GM21390 (cell line): Measurements from ENCODE around the gene PRDM16.

Experiments
- ATAC-seq: cut with Tn5 transposase; IDR thresholded peaks from one replicate; pipeline ENCODE4 v1.9.1; 2021; ENCODE audit not compliant: unreplicated experiment

PRDM16 gene

GRCh38 chr1:3101124-3101939 lies 32.3 kb downstream of the PRDM16 start:
- no peak for ATAC-seq

- no peak for ATAC-seq
Observed at GRCh38 chr1:3102641-3103040, 33.6 kb downstream of the PRDM16 start.

DNA sequence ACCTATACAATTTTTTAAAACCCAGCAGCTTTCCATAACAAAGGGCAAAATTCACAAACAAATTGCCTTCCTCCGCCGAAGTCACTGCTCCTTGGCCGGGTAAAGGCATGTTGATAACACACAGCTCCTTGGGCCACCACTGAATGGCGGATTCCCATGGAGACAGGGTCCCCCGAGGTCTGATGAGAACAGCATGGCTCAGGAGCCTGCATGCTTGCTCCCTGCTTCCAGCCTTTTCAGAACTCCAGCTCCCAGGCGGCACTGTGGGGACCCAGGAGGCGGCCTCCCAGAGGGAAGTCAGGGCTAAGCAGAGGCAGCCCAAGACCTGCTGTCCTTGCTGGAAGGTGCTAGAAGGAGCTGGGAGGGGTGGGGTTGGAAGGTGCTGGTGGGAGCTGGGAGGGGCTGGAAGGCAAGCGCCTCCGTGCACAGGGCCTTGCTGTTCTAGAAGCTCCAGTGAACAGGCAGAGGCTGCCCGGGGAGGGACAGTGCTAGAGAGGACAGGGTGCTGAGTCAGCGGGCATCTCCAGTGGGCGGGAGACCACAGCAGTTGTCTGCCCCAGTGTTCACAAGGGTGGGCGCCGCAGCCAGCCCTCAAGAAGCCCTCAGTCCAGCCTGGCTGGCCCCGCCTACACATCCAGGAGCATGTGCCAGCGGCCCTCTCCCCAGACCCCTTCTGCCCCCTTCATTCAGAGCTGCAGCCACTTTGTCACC lies 35.1 kb downstream of the PRDM16 start:
- no peak for ATAC-seq

DNA sequence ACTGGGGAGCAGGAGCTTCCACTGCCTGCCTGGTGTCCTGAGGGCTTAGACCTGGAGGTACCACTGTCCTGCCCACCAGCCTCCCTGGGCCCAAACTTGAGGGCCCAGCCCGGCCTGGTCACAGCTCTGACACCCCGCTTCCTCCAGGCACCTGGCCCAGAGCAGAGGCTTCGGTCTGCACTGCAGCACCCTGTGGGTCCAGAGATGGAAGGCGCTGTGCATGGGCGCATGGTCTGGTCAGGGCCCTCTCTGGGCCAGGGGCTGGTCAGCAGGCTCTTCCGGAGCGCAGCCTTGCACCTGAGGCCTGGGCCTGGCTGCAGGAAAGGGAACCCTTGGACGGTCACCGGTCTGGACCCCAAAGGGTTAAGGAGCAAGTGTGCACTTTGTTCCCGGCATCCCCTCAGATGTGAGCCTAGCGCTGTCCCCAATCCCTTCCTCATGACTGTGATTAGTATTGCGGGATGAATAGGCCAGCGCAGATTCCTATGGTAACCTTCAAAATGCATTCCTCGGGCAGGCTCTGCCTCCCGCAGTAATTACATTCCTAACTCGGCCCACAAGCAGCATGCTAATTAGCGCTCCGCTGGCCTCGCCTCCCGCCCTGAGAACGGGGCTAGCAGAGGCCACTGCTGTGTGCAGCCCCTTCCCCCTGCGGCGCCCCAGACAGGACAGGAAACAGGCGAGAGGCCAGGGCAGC lies 36.3 kb downstream of the PRDM16 start:
- no peak for ATAC-seq

DNA sequence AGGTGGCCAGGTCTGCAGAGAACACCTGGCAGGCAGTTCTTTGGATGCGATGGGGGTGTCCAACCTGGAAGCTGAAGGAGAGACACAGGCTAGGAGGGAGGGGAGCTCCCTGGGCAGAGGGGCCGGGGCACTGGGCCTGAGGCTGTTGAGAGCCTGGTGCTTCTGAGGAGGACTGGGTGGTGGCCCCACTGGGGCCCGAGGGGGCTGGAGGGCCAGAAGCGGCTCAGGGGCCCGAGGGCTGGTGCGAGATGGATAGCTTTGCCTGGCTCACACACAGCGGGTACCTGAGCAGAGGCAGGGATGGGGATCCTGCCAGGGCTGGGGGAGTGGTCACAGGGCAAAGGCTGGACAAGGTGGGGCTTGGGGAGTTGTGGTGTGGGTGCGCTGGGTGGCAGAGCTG lies 37.2 kb downstream of the PRDM16 start:
- no peak for ATAC-seq

DNA sequence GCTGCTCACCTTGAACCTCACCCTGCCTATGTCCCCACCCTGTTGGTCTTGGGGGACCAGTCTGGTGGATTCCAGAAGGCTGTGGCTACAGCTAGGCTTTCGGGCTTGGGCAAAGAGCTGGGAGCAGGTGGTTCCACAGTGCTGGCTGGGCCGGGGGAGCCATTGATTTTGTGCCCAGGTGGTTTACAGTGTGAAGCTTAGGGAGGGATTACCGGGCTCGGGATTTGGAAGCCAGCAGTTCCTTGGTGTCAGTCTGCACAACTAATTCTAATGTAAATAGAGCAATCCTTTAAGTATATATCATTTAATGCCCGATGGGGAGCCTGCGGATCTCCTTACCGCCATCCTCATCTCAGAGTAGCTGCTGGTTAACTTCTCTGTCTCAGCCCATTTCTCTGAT lies 38.2 kb downstream of the PRDM16 start:
- ATAC-seq: no peak

DNA sequence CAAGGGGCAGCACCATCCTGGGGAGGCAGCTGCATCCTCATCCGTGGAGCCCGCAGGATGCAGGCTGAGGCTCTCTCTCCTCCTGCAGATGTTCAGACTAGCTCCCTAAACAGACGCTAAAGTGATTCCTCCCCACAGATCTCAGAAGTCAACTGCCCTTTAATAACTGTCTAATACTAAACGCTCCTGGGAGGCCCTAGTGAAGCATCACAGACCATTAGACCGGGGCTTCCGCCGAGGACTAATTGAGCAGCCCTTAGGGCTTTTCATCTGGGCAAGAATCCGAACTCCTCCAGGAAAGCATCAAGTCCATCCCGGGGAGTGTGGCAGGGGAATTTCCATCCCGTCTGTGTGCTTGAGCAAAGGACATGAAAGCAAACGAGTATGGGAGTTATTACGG lies 40.4 kb downstream of the PRDM16 start:
- no peak for ATAC-seq

DNA sequence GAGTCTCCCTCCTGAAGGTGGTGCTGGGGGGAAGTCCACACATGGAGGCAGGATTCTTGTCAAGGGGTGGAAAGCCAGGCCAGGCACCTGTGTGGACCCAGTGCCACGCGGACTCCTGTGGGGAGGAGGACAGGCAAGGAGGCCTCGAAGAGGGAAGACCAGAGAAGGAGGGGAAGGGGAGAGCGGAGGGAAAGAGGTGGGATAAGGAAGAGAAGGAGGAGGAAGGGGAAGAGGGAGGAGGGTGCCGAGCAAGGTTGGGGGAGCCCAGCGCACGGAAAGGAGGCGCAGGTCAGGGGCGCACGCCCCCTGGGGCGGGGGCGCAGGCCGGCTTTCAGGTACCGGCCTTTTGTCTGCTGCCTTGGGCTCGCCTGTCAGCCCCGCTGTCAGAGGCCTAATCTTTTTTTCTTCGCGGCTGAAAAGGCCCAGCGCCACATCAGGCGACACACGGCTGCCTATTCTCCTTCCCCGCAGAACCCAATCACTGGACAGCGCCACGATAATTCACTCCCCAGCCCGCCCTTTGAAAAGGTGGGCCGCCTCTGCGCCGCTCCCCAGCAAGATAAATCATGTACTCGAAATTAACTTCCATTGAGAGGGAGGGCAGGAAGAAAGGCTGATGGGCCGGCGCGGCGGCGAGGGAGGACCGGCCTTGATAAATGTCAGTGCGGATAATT lies 42.5 kb downstream of the PRDM16 start:
- no peak for ATAC-seq

DNA sequence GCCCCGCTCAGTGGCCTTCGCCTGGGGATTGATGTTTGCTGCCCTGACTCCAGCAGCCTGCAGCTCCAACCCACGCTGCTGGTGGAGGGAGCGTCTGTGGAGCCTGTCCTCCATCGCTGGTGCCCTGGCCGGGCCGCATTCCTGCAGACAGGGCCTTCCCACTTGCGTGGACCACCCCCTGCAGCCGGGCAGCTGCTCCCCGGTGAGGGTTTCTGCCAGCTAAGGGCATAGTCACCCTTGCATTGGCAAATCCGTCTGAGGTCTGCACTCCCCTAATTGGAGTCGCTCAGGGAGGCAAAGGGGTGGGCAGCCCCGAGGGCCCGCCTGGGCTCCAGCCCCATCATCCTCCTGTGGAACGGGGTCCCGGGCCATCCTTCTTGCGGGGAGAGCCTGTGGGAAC lies 43.5 kb downstream of the PRDM16 start:
- ATAC-seq: no peak

GRCh38 chr1:3113047-3113740 lies 44.2 kb downstream of the PRDM16 start:
- ATAC-seq: no peak

GRCh38 chr1:3113741-3114056 lies 44.7 kb downstream of the PRDM16 start:
- no peak for ATAC-seq

DNA sequence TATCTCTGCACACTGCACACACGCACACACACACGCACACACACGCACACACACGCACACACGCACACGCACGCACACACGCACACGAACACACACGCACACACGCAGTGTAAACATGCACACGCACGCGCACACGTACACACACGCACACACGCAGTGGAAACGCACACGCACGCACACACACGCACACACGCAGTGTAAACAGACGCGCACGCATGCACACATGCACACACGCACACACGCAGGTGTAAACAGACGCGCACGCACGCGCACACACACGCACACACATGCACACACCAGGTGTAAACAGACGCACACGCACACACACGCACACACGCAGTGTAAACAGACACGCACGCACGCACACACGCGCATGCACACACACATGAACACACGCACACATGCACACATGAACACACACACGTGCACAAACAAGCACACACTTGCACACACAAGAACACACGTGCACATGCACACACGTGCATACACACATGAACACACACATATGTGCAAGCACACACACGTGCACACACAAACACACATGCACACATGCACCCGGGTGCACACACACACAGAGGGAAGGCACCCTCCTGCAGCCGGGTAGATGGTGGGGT lies 45.2 kb downstream of the PRDM16 start:
- ATAC-seq: no peak

DNA sequence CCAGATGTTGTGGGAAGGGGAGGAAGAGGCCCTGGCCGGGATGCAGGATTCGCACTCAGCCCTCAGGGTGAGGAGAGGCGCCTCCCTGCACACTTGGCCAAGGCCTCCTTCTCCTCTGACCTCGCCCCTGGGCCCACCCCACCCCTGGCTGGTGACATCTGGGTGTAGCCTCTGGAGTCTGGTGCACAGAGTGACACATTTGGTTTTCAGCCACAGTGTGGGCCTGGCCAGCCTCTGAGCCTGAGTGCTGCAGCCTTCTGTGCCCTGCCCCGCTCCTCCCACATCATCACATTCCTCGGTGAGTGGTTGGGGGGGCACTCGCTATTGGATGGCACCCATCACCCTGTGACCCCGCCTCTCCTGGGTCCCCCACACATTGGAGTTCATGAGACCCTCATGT lies 45.8 kb downstream of the PRDM16 start:
- no peak for ATAC-seq

DNA sequence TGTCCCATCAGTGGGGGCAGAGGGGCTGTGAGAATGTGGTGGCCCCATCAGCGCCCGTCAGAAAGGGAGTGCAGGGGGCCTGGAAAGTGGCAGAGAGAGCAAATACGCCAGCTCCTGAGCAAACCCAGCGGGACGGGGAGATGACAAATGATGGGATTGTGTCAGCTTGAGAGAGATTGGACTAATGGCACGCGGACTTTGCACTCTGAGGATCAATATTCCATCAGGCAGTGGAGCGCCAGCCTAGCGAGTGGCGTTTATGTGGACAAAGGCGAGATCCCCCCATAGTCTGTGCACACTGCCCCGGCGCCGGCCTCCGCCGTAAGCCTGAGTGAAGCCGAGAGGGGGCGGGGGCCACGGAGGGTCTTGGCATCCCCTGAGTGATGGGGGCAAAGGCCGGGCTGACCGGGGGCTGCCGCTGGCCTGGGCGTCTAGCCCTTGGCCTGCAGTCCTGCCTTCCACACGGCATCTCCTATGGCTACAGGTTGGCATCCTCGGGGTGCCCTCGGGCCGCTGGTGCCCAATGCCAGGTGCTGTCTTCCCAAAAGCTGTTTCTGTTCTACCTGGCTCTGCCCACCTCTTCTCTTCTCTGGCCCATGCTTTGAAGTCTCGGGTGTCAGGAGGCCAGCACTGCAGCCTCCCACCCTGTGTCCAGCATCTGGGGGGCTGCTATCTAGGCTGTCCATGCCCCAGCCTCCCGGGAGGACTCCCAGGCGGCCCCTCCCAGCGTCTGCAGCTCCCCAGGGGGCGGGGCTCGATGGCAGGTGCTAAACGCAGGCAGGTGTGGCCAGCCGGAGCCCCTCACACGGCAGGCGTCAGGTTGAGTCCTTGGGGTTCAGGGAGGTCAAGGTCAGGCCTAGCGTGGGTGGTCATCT lies 46.5 kb downstream of the PRDM16 start:
- no peak for ATAC-seq

DNA sequence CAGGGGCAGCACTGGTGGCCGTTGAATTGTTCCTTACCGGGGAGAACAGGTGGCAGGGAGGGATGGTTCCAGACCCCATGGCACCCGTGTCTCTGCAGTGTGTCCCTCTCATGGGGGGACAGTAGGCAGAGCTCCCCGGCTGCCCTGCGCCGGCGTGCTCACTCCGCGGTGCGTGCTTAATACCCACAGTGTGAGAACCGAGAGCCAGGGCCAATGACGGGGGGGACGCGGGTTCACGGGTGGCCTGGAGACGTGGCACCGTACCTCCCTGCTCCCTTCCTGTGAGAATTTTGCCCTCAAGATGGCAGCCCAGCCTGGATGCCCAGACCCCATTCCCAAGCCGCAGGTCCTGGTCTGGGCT lies 47.1 kb downstream of the PRDM16 start:
- ATAC-seq: no peak

DNA sequence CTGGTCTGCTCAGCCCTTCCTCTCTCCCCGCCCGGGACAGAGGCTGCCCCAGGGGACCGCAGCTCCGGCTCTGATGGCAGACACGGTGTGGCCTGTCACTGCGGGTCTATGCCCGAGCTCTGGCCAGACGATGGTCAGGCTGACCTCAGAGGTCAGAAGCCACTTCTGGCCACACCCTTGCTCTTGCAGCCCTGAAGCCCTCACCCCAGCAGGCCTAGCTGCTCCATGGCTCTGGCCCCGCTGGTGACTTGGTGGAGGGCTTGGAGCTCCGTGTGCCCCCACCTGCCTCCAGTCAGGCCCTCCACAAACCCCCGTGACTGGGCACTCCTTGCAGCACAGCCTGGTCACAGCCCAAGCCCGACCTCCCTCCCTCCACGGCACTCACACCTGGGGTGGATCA lies 47.6 kb downstream of the PRDM16 start:
- no peak for ATAC-seq

- no peak for ATAC-seq
Observed at GRCh38 chr1:3117879-3118278, 48.9 kb downstream of the PRDM16 start.

- no peak for ATAC-seq
Observed at GRCh38 chr1:3119061-3119460, 50.1 kb downstream of the PRDM16 start.

DNA sequence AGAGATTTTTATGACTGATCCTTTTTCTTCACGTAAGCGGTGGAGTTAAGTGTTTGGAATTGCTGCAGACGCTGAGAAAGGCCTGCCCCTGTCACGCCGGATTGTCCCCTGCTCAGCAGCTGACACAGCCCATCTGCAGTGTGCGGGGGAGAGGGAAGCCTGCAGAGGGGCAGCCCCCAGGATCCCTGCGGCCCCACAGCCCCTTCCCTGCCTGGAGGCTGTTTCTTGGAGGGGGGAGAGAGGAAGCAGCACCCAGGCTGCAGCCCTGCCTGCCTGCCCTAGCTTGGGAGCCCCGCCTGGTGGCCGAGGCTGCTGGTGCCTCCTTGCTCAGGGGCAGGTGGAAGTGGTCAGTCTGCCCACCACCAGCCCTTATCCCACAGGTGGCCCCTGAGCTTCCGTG lies 50.7 kb downstream of the PRDM16 start:
- ATAC-seq: no peak

- no peak for ATAC-seq
Observed at GRCh38 chr1:3120140-3120539, 51.1 kb downstream of the PRDM16 start.
